OCI-LY7 (cell line): Measurements from ENCODE around the gene PANK2.

ENCODE experiments used
- CTCF ChIP-seq: fragments of 200-600 bp; sonication (generic); conservative IDR thresholded peaks from 2 replicates; pipeline ENCODE4 v1.5.1; 2014; ENCODE audit warnings: mild to moderate bottlenecking, antibody characterized with exemption, low read length, moderate library complexity, mixed read lengths
- EZH2phosphoT487 ChIP-seq: fragments of 200-600 bp; sonication (generic); IDR thresholded peaks from 2 replicates; pipeline ENCODE4 v1.6.1; 2018; ENCODE audit warnings: low read depth, borderline replicate concordance, mild to moderate bottlenecking, mixed run types, antibody characterized with exemption, low read length, moderate library complexity, mixed read lengths

GRCh38 chr20:3932681-3933080, 43.5 kb downstream of the PANK2 start:
- TF ChIP-seq CTCF (no peak), EZH2phosphoT487 (no peak)
